WI38 (cell line): ENCODE measurements around the gene UBA52.
A peak's percentile ranks its signal among the peaks of the same experiment; 100 is the strongest.
"Not testable (repeated sequence)": the region's sequence is repeated elsewhere in the genome, so short reads cannot be mapped to it uniquely, and the experiment has no call there.

ENCODE experiments used
- H3K4me3 ChIP-seq: 2 replicates; pipeline ENCODE4 v1.5.1; 2011; ENCODE audit warnings: low read depth, mild to moderate bottlenecking, control low read depth, low read length
- CTCF ChIP-seq: IDR thresholded peaks from 2 replicates; pipeline ENCODE4 v1.5.1; 2012; ENCODE audit warnings: low read depth, mild to moderate bottlenecking, control low read depth, low read length

The UBA52 gene

GRCh38 chr19:18571564-18572344 is at the start of gene UBA52:
Gene UBA52, plus strand, starts transcription at chr19:18571857. Its CDS starts 1,444 bp downstream, at chr19:18573301.
- no peak for TF ChIP-seq CTCF
- H3K4me3 ChIP-seq: peak within 1 kb of the TSS; percentile 98

- H3K4me3 ChIP-seq: peak overlapping the region; percentile 83
These were observed 49.4 kb upstream of the UBA52 start for GRCh38 chr19:18522124-18522861.

GRCh38 chr19:18522862-18523440 is 48.7 kb upstream of the UBA52 start:
- not testable (repeated sequence) for H3K4me3 ChIP-seq

More at GRCh38 chr19:18522124-18522861, 49.4 kb upstream of the UBA52 start:
- no peak for TF ChIP-seq CTCF

- TF ChIP-seq CTCF: no peak
- no peak overlapping the region for H3K4me3 ChIP-seq
These were observed 47.8 kb upstream of the UBA52 start for GRCh38 chr19:18523841-18524240.

- H3K4me3 ChIP-seq: no peak overlapping the region
- no peak for TF ChIP-seq CTCF
These were observed 45.3 kb upstream of the UBA52 start for GRCh38 chr19:18526316-18526715.

GRCh38 chr19:18529782-18530181 is 41.9 kb upstream of the UBA52 start:
- H3K4me3 ChIP-seq: no peak overlapping the region
- TF ChIP-seq CTCF: no peak

- H3K4me3 ChIP-seq: no peak overlapping the region
- TF ChIP-seq CTCF: no peak
These were observed 40.2 kb upstream of the UBA52 start for GRCh38 chr19:18531485-18531884.
